GM12878 (cell line): ENCODE measurements around the gene CDC42BPB. TPM values are rescaled to one million over a fixed set of nuclear protein-coding genes. Genes with fewer than 3 reads are reported as not detected.

Source experiments
- BHLHE40 ChIP-seq, 2 experiments: fragments of 450-650 bp in 1 of 2; IDR thresholded peaks; 2 replicates each; pipeline ENCODE4 v1.6.1; 2011 to 2017; ENCODE audit warnings: low read depth in 2 of 2, borderline replicate concordance in 1 of 2, improper control_type of control experiment in 1 of 2, low read length in 1 of 2, mild to moderate bottlenecking in 1 of 2
- CREB1 ChIP-seq: IDR thresholded peaks from 2 replicates; pipeline ENCODE4 v1.6.1; 2012; ENCODE audit warnings: low read depth, mild to moderate bottlenecking, inconsistent platforms
- HDAC6 ChIP-seq: fragments of 200-600 bp; sonication (generic); IDR thresholded peaks from one replicate; pipeline ENCODE4 v1.8.0; 2017; ENCODE audit warnings: antibody characterized with exemption; ENCODE audit not compliant: unreplicated experiment
- IRF4 ChIP-seq: IDR thresholded peaks from 2 replicates; pipeline ENCODE4 v1.6.1; 2011; ENCODE audit warnings: low read depth, low read length
- KAT2A ChIP-seq: conservative IDR thresholded peaks from 2 replicates; pipeline ENCODE4 v1.6.1; 2011; ENCODE audit warnings: low read depth, low read length; ENCODE audit not compliant: control insufficient read depth
- NBN ChIP-seq: fragments of 450-650 bp; IDR thresholded peaks from 2 replicates; pipeline ENCODE4 v1.6.1; 2016
- NRF1 ChIP-seq: conservative IDR thresholded peaks from 2 replicates; pipeline ENCODE4 v1.6.1; 2011; ENCODE audit warnings: mild to moderate bottlenecking, low read depth, low read length, improper control_type of control experiment
- POLR2AphosphoS5 ChIP-seq: IDR thresholded peaks from 2 replicates; pipeline ENCODE4 v1.6.1; 2011; ENCODE audit warnings: mild to moderate bottlenecking, low read length, inconsistent platforms
- SP1 ChIP-seq: IDR thresholded peaks from one replicate; pipeline ENCODE4 v1.6.1; 2011; ENCODE audit warnings: low read depth, low read length
- SREBF1 ChIP-seq: IDR thresholded peaks from 2 replicates; pipeline ENCODE4 v1.6.1; 2012; ENCODE audit warnings: mild to moderate bottlenecking, low read length
- polyA plus RNA-seq, 11 experiments: library from polyadenylated mRNA; depleted of rRNA in 4 of 11; unstranded in 6 of 11; stranded (reverse) in 5 of 11; fragments of >200 nt; fragmentation: Nextera tagmentation in 4 of 11; fragmentation: Illumina TruSeq in 1 of 11; extraction: Ambion mirVana in 4 of 11; extraction: Trizol in 1 of 11; gene quantifications; 1 replicate in 1 of 11; 2 replicates in 10 of 11; pipeline versions ENCODE4 v1.2.1 to v1.2.3, GENCODE V29; 2011 to 2016; ENCODE audit warnings: inconsistent platforms in 2 of 11, missing spikeins in 2 of 11, low read depth in 1 of 11
- total RNA-seq, 4 experiments: library from RNA; depleted of rRNA in 3 of 4; stranded (reverse); fragments of >200 nt in 3 of 4; fragmentation: Illumina TruSeq in 1 of 4; extraction: Trizol in 1 of 4; gene quantifications; 2 replicates each; pipeline versions ENCODE4 v1.2.1 to v1.2.3, GENCODE V29; 2013 to 2021
- TF ChIP-seq, protein P1 (sequence below): fragments of 450-650 bp; IDR thresholded peaks from 2 replicates; pipeline ENCODE4 v1.6.1; 2018; ENCODE audit warnings: mild to moderate bottlenecking, low read depth, moderate library complexity; ENCODE audit not compliant: partially characterized antibody
- TF ChIP-seq, protein P2 (sequence below): fragments of 450-650 bp; IDR thresholded peaks from 2 replicates; pipeline ENCODE4 v1.6.1; 2017; ENCODE audit warnings: mild to moderate bottlenecking, low read depth, inconsistent platforms; ENCODE audit not compliant: poor library complexity, severe bottlenecking
- TF ChIP-seq, protein P3 (sequence below): fragments of 150-350 bp; IDR thresholded peaks from 2 replicates; pipeline ENCODE4 v1.6.1; 2016; ENCODE audit warnings: low read depth, low read length
- TF ChIP-seq, protein P4 (sequence below): IDR thresholded peaks from 2 replicates; pipeline ENCODE4 v1.6.1; 2012; ENCODE audit warnings: improper control_type of control experiment, low read depth, low read length; ENCODE audit not compliant: insufficient replicate concordance

The CDC42BPB gene
- total and polyA plus RNA-seq, 10 of the 15 experiments (the other 5 are each of a cell fraction or from before 2014, with no cell fraction given): 0.42 to 22.1 (median 13.3) TPM

DNA sequence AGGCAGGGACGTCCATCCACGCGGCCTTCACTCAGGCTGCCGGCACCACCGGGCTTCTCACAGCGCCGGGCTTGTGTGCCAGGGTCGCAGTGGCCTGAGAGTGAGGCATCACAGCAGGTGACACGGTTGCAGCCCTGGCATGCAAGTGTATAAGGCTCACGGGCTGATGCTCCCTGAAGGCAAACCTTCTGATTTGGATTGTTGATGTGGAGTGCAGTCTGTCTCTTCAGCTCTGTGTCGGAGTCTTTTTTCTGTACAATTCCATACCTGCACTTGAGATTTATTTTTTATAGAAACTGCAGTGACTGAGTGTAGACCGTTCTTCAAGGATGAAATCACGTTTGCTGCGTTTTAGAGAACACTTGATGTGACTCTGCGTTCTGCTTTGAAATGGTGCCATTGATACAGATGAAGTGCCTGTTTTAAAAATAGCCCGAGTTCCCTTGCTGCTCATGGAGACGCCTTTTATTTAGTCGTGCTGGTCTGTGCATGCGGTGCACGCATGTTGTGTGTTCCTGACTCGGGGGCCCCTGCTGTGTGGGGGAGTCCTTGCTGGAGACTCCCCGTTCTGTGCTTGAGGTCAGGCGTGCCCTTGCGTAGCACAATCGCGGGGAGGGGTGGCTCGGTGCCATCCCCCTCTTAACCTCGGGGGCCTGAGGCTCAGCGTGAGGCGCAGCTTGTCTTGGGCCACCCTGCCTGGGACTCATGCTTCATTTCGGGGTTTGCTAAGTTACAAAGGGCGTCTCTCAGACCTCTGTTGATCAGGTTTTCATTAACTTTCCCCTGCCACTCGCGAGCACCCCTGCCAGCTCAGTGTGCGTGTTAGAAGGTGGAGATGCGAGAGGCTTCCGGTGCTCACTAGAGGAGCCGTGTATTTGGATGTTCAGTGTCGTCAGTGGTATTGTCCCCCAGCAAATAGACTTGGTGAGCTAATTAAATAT lies 156.4 kb downstream of the CDC42BPB start (continued):
- TF ChIP-seq IRF4: 0 out of 2 replicates have a peak, but pooled peaks have one; percentile 17
- peak in 1 of 2 experiments; percentile 79; a peak in 2 of 4 replicates for TF ChIP-seq BHLHE40 (IDR thresholded peaks at IDR 0.05; ENCODE audit: borderline replicate concordance in 1 of 2, low read depth in 2 of 2, low read length in 1 of 2)
- TF ChIP-seq, protein P1, sequence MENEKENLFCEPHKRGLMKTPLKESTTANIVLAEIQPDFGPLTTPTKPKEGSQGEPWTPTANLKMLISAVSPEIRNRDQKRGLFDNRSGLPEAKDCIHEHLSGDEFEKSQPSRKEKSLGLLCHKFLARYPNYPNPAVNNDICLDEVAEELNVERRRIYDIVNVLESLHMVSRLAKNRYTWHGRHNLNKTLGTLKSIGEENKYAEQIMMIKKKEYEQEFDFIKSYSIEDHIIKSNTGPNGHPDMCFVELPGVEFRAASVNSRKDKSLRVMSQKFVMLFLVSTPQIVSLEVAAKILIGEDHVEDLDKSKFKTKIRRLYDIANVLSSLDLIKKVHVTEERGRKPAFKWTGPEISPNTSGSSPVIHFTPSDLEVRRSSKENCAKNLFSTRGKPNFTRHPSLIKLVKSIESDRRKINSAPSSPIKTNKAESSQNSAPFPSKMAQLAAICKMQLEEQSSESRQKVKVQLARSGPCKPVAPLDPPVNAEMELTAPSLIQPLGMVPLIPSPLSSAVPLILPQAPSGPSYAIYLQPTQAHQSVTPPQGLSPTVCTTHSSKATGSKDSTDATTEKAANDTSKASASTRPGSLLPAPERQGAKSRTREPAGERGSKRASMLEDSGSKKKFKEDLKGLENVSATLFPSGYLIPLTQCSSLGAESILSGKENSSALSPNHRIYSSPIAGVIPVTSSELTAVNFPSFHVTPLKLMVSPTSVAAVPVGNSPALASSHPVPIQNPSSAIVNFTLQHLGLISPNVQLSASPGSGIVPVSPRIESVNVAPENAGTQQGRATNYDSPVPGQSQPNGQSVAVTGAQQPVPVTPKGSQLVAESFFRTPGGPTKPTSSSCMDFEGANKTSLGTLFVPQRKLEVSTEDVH: no peak
- TF ChIP-seq, protein P2, sequence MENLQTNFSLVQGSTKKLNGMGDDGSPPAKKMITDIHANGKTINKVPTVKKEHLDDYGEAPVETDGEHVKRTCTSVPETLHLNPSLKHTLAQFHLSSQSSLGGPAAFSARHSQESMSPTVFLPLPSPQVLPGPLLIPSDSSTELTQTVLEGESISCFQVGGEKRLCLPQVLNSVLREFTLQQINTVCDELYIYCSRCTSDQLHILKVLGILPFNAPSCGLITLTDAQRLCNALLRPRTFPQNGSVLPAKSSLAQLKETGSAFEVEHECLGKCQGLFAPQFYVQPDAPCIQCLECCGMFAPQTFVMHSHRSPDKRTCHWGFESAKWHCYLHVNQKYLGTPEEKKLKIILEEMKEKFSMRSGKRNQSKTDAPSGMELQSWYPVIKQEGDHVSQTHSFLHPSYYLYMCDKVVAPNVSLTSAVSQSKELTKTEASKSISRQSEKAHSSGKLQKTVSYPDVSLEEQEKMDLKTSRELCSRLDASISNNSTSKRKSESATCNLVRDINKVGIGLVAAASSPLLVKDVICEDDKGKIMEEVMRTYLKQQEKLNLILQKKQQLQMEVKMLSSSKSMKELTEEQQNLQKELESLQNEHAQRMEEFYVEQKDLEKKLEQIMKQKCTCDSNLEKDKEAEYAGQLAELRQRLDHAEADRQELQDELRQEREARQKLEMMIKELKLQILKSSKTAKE: no peak
- no peak; the same call in 1 of the 2 replicates for TF ChIP-seq POLR2AphosphoS5
- no peak for TF ChIP-seq NRF1
- TF ChIP-seq NBN: 0 out of 2 replicates have a peak, but pooled peaks have one; percentile 13
- TF ChIP-seq, protein P3, sequence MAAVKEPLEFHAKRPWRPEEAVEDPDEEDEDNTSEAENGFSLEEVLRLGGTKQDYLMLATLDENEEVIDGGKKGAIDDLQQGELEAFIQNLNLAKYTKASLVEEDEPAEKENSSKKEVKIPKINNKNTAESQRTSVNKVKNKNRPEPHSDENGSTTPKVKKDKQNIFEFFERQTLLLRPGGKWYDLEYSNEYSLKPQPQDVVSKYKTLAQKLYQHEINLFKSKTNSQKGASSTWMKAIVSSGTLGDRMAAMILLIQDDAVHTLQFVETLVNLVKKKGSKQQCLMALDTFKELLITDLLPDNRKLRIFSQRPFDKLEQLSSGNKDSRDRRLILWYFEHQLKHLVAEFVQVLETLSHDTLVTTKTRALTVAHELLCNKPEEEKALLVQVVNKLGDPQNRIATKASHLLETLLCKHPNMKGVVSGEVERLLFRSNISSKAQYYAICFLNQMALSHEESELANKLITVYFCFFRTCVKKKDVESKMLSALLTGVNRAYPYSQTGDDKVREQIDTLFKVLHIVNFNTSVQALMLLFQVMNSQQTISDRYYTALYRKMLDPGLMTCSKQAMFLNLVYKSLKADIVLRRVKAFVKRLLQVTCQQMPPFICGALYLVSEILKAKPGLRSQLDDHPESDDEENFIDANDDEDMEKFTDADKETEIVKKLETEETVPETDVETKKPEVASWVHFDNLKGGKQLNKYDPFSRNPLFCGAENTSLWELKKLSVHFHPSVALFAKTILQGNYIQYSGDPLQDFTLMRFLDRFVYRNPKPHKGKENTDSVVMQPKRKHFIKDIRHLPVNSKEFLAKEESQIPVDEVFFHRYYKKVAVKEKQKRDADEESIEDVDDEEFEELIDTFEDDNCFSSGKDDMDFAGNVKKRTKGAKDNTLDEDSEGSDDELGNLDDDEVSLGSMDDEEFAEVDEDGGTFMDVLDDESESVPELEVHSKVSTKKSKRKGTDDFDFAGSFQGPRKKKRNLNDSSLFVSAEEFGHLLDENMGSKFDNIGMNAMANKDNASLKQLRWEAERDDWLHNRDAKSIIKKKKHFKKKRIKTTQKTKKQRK: no peak
- peak; percentile 27 for TF ChIP-seq SP1
- TF ChIP-seq KAT2A: no peak
- TF ChIP-seq, protein P4, sequence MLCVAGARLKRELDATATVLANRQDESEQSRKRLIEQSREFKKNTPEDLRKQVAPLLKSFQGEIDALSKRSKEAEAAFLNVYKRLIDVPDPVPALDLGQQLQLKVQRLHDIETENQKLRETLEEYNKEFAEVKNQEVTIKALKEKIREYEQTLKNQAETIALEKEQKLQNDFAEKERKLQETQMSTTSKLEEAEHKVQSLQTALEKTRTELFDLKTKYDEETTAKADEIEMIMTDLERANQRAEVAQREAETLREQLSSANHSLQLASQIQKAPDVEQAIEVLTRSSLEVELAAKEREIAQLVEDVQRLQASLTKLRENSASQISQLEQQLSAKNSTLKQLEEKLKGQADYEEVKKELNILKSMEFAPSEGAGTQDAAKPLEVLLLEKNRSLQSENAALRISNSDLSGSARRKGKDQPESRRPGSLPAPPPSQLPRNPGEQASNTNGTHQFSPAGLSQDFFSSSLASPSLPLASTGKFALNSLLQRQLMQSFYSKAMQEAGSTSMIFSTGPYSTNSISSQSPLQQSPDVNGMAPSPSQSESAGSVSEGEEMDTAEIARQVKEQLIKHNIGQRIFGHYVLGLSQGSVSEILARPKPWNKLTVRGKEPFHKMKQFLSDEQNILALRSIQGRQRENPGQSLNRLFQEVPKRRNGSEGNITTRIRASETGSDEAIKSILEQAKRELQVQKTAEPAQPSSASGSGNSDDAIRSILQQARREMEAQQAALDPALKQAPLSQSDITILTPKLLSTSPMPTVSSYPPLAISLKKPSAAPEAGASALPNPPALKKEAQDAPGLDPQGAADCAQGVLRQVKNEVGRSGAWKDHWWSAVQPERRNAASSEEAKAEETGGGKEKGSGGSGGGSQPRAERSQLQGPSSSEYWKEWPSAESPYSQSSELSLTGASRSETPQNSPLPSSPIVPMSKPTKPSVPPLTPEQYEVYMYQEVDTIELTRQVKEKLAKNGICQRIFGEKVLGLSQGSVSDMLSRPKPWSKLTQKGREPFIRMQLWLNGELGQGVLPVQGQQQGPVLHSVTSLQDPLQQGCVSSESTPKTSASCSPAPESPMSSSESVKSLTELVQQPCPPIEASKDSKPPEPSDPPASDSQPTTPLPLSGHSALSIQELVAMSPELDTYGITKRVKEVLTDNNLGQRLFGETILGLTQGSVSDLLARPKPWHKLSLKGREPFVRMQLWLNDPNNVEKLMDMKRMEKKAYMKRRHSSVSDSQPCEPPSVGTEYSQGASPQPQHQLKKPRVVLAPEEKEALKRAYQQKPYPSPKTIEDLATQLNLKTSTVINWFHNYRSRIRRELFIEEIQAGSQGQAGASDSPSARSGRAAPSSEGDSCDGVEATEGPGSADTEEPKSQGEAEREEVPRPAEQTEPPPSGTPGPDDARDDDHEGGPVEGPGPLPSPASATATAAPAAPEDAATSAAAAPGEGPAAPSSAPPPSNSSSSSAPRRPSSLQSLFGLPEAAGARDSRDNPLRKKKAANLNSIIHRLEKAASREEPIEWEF: no peak
- TF ChIP-seq SREBF1: no peak
- TF ChIP-seq HDAC6: no peak
- peak; percentile 61; the same call in 1 of the 2 replicates for TF ChIP-seq CREB1
